Astrocyte (in vitro differentiated cells and primary cell): ENCODE results near the gene CCDC81. TPM values are rescaled to one million over a fixed set of nuclear protein-coding genes. Genes with fewer than 3 reads are reported as not detected.

ENCODE experiments used
- DNase-seq: peaks from one replicate; pipeline ENCODE4 v3.0.0-alpha.2; 2010; ENCODE audit warnings: low read depth
- FAIRE-seq: peaks from 2 replicates; lab custom pipeline; 2011; peaks lifted over from hg19 to GRCh38; lab: Jason Lieb, UNC
- H2AFZ ChIP-seq: 2 replicates; pipeline ENCODE4 v1.6.0; 2012; ENCODE audit warnings: low read depth, low read length, inconsistent platforms
- H3K27ac ChIP-seq: 2 replicates; pipeline ENCODE4 v1.5.1; 2011; ENCODE audit warnings: low read depth, low read length, inconsistent platforms
- H3K27me3 ChIP-seq: 2 replicates; pipeline ENCODE4 v1.6.0; 2011; ENCODE audit warnings: low read length, inconsistent platforms; ENCODE audit not compliant: insufficient read depth
- H3K36me3 ChIP-seq: 2 replicates; pipeline ENCODE4 v1.5.1; 2011; ENCODE audit warnings: low read length, inconsistent platforms; ENCODE audit not compliant: insufficient read depth
- H3K4me1 ChIP-seq: 2 replicates; pipeline ENCODE4 v1.5.1; 2011; ENCODE audit warnings: low read length, inconsistent platforms; ENCODE audit not compliant: insufficient read depth
- H3K4me2 ChIP-seq: 2 replicates; pipeline ENCODE4 v1.6.0; 2012; ENCODE audit warnings: low read length, inconsistent platforms
- H3K4me3 ChIP-seq: 2 replicates; pipeline ENCODE4 v1.5.1; 2011; ENCODE audit warnings: low read depth, mild to moderate bottlenecking, low read length, inconsistent platforms; ENCODE audit not compliant: insufficient read depth
- H3K79me2 ChIP-seq: 2 replicates; pipeline ENCODE4 v1.6.0; 2012; ENCODE audit warnings: mild to moderate bottlenecking, low read length, inconsistent platforms; ENCODE audit not compliant: insufficient read depth
- H3K9ac ChIP-seq: 2 replicates; pipeline ENCODE4 v1.6.0; 2012; ENCODE audit warnings: mild to moderate bottlenecking, low read length, inconsistent platforms
- H3K9me3 ChIP-seq: 2 replicates; pipeline ENCODE4 v1.5.1; 2012; ENCODE audit warnings: low read depth, mild to moderate bottlenecking, low read length, inconsistent platforms; ENCODE audit not compliant: insufficient read depth
- H4K20me1 ChIP-seq: 2 replicates; pipeline ENCODE4 v1.6.0; 2012; ENCODE audit warnings: low read length, inconsistent platforms; ENCODE audit not compliant: insufficient read depth
- H3K27ac Mint-ChIP-seq: one replicate; pipeline ENCODE4 v1.8.0; 2021; ENCODE audit warnings: mild to moderate bottlenecking, mixed read lengths; ENCODE audit not compliant: unreplicated experiment
- H3K27me3 Mint-ChIP-seq: one replicate; pipeline ENCODE4 v1.8.0; 2021; ENCODE audit warnings: low read depth, mixed read lengths; ENCODE audit not compliant: unreplicated experiment
- H3K36me3 Mint-ChIP-seq: one replicate; pipeline ENCODE4 v1.8.0; 2021; ENCODE audit warnings: low read depth, mixed read lengths; ENCODE audit not compliant: unreplicated experiment
- H3K4me1 Mint-ChIP-seq: one replicate; pipeline ENCODE4 v1.8.0; 2021; ENCODE audit warnings: low read depth, mixed read lengths; ENCODE audit not compliant: unreplicated experiment
- H3K4me3 Mint-ChIP-seq: one replicate; pipeline ENCODE4 v1.8.0; 2021; ENCODE audit warnings: mild to moderate bottlenecking, moderate library complexity, mixed read lengths; ENCODE audit not compliant: unreplicated experiment
- H3K9me3 Mint-ChIP-seq: one replicate; pipeline ENCODE4 v1.8.0; 2021; ENCODE audit warnings: mild to moderate bottlenecking, mixed read lengths; ENCODE audit not compliant: unreplicated experiment
- CTCF ChIP-seq: IDR thresholded peaks from 2 replicates; pipeline ENCODE4 v1.5.1; 2011; ENCODE audit warnings: low read depth, mild to moderate bottlenecking, inconsistent platforms, low read length, moderate library complexity; ENCODE audit not compliant: insufficient read depth
- EZH2 ChIP-seq: IDR thresholded peaks from 2 replicates; pipeline ENCODE4 v1.6.1; 2012; ENCODE audit warnings: mild to moderate bottlenecking, low read length, inconsistent platforms; ENCODE audit not compliant: insufficient read depth
- total RNA-seq: library from RNA; stranded (reverse); gene quantifications from 2 replicates; pipeline ENCODE4 v1.2.1, GENCODE V29; 2021

The CCDC81 gene
- total RNA-seq, 1 donor from 2014 or later: 4.3 TPM

GRCh38 chr11:86453290-86454030 is 78.8 kb downstream of the CCDC81 start:
- H3K27ac Mint-ChIP-seq: peak overlapping the region; percentile 26
- no peak overlapping the region for H2AFZ ChIP-seq
- H4K20me1 ChIP-seq: no peaks in the 10 kb centered on the region
- H3K9ac ChIP-seq: no peak overlapping the region
- H3K9me3 ChIP-seq: no peaks in the 10 kb centered on the region
- H3K27ac ChIP-seq: no peak overlapping the region
- no peaks in the 10 kb centered on the region for H3K27me3 Mint-ChIP-seq
- TF ChIP-seq CTCF (no peak), EZH2 (no peak)
- DNase-seq (no peak), FAIRE-seq (no peak)
- H3K4me2 ChIP-seq: no peak overlapping the region
- H3K4me1 ChIP-seq: peaks cover 4% of the 10 kb centered on the region
- H3K36me3 Mint-ChIP-seq: peaks cover 1% of the 10 kb centered on the region
- H3K4me3 Mint-ChIP-seq: no peak overlapping the region
- H3K79me2 ChIP-seq: no peaks in the 10 kb centered on the region
- H3K4me1 Mint-ChIP-seq: peaks cover 15% of the 10 kb centered on the region
- no peaks in the 10 kb centered on the region for H3K9me3 Mint-ChIP-seq
- no peaks in the 10 kb centered on the region for H3K27me3 ChIP-seq
- no peak overlapping the region for H3K4me3 ChIP-seq
- H3K36me3 ChIP-seq: no peaks in the 10 kb centered on the region

GRCh38 chr11:86456075-86456939 is 81.6 kb downstream of the CCDC81 start:
- Histone ChIP-seq H3K4me3 (no peak overlapping the region), H3K36me3 (no peaks in the 10 kb centered on the region), H3K9ac (peak overlapping the region; percentile 26), H3K4me2 (no peak overlapping the region), H4K20me1 (no peaks in the 10 kb centered on the region), H3K9me3 (no peaks in the 10 kb centered on the region), H3K27me3 (no peaks in the 10 kb centered on the region), H3K4me1 (peaks cover 28% of the 10 kb centered on the region), H3K27ac (peak overlapping the region; percentile 21), H2AFZ (no peak overlapping the region), H3K79me2 (no peaks in the 10 kb centered on the region)
- FAIRE-seq: peak; percentile 54
- H3K27ac Mint-ChIP-seq: peak overlapping the region; percentile 69
- peaks cover 38% of the 10 kb centered on the region for H3K4me1 Mint-ChIP-seq
- no peaks in the 10 kb centered on the region for H3K27me3 Mint-ChIP-seq
- peak; percentile 93 for TF ChIP-seq CTCF
- TF ChIP-seq EZH2: no peak
- no peak overlapping the region for H3K4me3 Mint-ChIP-seq
- H3K36me3 Mint-ChIP-seq: peaks cover 3% of the 10 kb centered on the region
- peak; percentile 50 for DNase-seq
- no peaks in the 10 kb centered on the region for H3K9me3 Mint-ChIP-seq
